PC-3 (cell line): Measurements from ENCODE around the gene CALM1.

Experiments used
- CTCF ChIP-seq: fragments of 300-600 bp; sonication (generic); conservative IDR thresholded peaks from 2 replicates; pipeline ENCODE4 v1.5.1; 2017; ENCODE audit warnings: antibody characterized with exemption, low read depth, mild to moderate bottlenecking, low read length
- EZH2 ChIP-seq: fragments of 300-600 bp; sonication (generic); IDR thresholded peaks from one replicate; pipeline ENCODE4 v1.6.1; 2017; ENCODE audit warnings: antibody characterized with exemption, mild to moderate bottlenecking, low read length; ENCODE audit not compliant: unreplicated experiment
- EZH2phosphoT487 ChIP-seq: fragments of 300-600 bp; sonication (generic); IDR thresholded peaks from 2 replicates; pipeline ENCODE4 v1.6.1; 2018; ENCODE audit warnings: mild to moderate bottlenecking, antibody characterized with exemption, low read length, borderline replicate concordance

DNA sequence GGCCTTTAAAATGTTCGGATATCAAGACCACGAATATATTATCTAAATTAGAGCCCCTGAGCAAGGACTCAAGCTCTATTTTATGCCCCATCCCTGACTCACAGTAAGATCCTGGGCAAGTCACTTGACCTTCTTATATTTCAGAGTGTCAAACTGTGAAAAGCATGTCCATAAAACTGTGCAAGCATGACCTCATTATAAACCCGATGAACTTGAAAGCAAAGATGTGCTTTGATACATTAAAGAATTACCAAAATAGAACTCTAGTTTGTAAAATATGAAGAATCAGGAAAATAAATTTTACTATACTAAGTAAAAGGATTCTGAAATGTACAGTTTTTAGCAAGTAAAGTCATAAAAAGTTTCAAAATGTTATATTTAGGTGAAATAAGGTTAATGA lies 2.9 kb upstream of the CALM1 start:
- TF ChIP-seq CTCF (no peak), EZH2phosphoT487 (no peak), EZH2 (no peak)
